K562 (cell line): ENCODE measurements around the gene CRAT. TPM values are rescaled to one million over a fixed set of nuclear protein-coding genes. Genes with fewer than 3 reads are reported as not detected.

Source experiments
- CBX8 ChIP-seq: fragments of 200-600 bp; sonication (generic); IDR thresholded peaks from 2 replicates; pipeline ENCODE4 v1.6.1; 2012; ENCODE audit warnings: borderline replicate concordance, mixed run types, low read depth, mild to moderate bottlenecking, moderate library complexity, mixed read lengths, low read length, control low read depth, inconsistent platforms; ENCODE audit not compliant: poor library complexity, severe bottlenecking; ENCODE audit errors: extremely low read depth
- FOXO4 ChIP-seq: fragments of 450-650 bp; formaldehyde crosslinking; IDR thresholded peaks from 2 replicates; pipeline ENCODE4 v1.4.0; 2020; ENCODE audit warnings: mild to moderate bottlenecking, moderate library complexity
- MLLT1 ChIP-seq, 2 experiments: fragments of 450-650 bp; IDR thresholded peaks; 2 replicates each; pipeline ENCODE4 v1.6.1; 2016
- NR4A1 ChIP-seq, 2 experiments: fragments of 250-450 bp in 1 of 2; fragments of 450-650 bp in 1 of 2; sonication (Bioruptor Pico) in 1 of 2; IDR thresholded peaks; 2 replicates each; pipeline versions ENCODE4 v1.4.0 to v1.6.1; 2016 to 2020; ENCODE audit warnings: mild to moderate bottlenecking in 2 of 2, missing compliant biosample characterization in 1 of 2, missing genetic modification characterization in 1 of 2, moderate library complexity in 1 of 2
- POLR2G ChIP-seq: fragments of 200-400 bp; formaldehyde crosslinking; IDR thresholded peaks from 2 replicates; pipeline ENCODE4 v1.6.1; 2017; ENCODE audit warnings: low read depth, mild to moderate bottlenecking, antibody characterized with exemption, low read length, moderate library complexity
- SAFB2 ChIP-seq: fragments of 200-400 bp; formaldehyde crosslinking; IDR thresholded peaks from 2 replicates; pipeline ENCODE4 v1.6.1; 2018; ENCODE audit warnings: borderline replicate concordance, low read length, low read depth, moderate library complexity; ENCODE audit not compliant: severe bottlenecking
- SMAD2 ChIP-seq: fragments of 150-350 bp; IDR thresholded peaks from 2 replicates; pipeline ENCODE4 v1.6.1; 2014; ENCODE audit warnings: low read depth, mild to moderate bottlenecking, low read length
- SREBF1 ChIP-seq: fragments of 150-350 bp; IDR thresholded peaks from 2 replicates; pipeline ENCODE4 v1.6.1; 2014; ENCODE audit warnings: antibody characterized with exemption, low read depth, low read length, borderline replicate concordance
- TBL1XR1 ChIP-seq, 2 experiments: IDR thresholded peaks; 2 replicates each; pipeline ENCODE4 v1.6.1; 2012; ENCODE audit warnings: improper control_type of control experiment in 2 of 2, low read length in 2 of 2, mild to moderate bottlenecking in 1 of 2
- ZNF561 ChIP-seq: fragments of 450-650 bp; formaldehyde crosslinking; conservative IDR thresholded peaks from 2 replicates; pipeline ENCODE4 v1.4.0; 2020; ENCODE audit warnings: mild to moderate bottlenecking, moderate library complexity
- ZNF644 ChIP-seq: fragments of 200-800 bp; sonication (Bioruptor generic); IDR thresholded peaks from 2 replicates; pipeline ENCODE4 v1.6.1; 2016; ENCODE audit warnings: low read depth, missing genetic modification characterization, missing compliant biosample characterization
- ZNF764 ChIP-seq: fragments of 250-450 bp; sonication (Bioruptor Pico); IDR thresholded peaks from 2 replicates; pipeline ENCODE4 v1.4.0; 2020; ENCODE audit warnings: low read depth, mild to moderate bottlenecking, moderate library complexity
- ZNF780A ChIP-seq: fragments of 250-450 bp; sonication (Bioruptor Pico); IDR thresholded peaks from 2 replicates; pipeline ENCODE4 v1.5.0; 2021; ENCODE audit warnings: mild to moderate bottlenecking
- polyA plus RNA-seq, 8 experiments: library from polyadenylated mRNA; depleted of rRNA in 4 of 8; stranded (reverse) in 5 of 8; unstranded in 3 of 8; fragments of >200 nt; fragmentation: Nextera tagmentation in 2 of 8; fragmentation: Illumina TruSeq in 1 of 8; extraction: Ambion mirVana in 2 of 8; extraction: Trizol in 1 of 8; gene quantifications; 2 replicates each; pipeline versions ENCODE4 v1.2.1 to v1.2.3, GENCODE V29; 2011 to 2014; ENCODE audit warnings: inconsistent platforms in 1 of 8, missing spikeins in 1 of 8
- total RNA-seq, 7 experiments: library from RNA; depleted of rRNA in 6 of 7; stranded (reverse); fragments of >200 nt in 6 of 7; fragmentation: Illumina TruSeq in 2 of 7; extraction: Trizol in 2 of 7; gene quantifications; 2 replicates each; pipeline versions ENCODE4 v1.2.1 to v1.2.3, GENCODE V29; 2011 to 2021; ENCODE audit warnings: low replicate concordance in 1 of 7
- TF ChIP-seq, protein P1 (sequence below): sonication (generic); formaldehyde crosslinking; IDR thresholded peaks from 2 replicates; pipeline ENCODE4 v1.8.1; 2022; ENCODE audit warnings: missing genetic modification reagents

Gene CRAT
- total and polyA plus RNA-seq, 9 of the 15 experiments (the other 6 are each of a cell fraction or from before 2014, with no cell fraction given) = 0.20 to 13.8 (median 5.4) TPM

GRCh38 chr9:129110740-129111527, at the start of gene CRAT, which contains the start of gene PTPA (continued):
- TF ChIP-seq ZNF780A (CRISPR knock-in tag) (no peak), MLLT1 (IDR thresholded peaks at IDR 0.05) (peak in 1 of 2 experiments; percentile 44; a peak in 1 of 4 replicates), CBX8 (no peak), ZNF644 (tag) (no peak), ZNF764 (CRISPR knock-in tag) (0 out of 2 replicates have a peak, but pooled peaks have one; percentile 38), FOXO4 (CRISPR knock-in tag) (0 out of 2 replicates have a peak, but pooled peaks have one; percentile 49), SREBF1 (no peak), NR4A1 (CRISPR knock-in tag; IDR thresholded peaks at IDR 0.05) (no peak), NR4A1 (tag; IDR thresholded peaks at IDR 0.05) (no peak; the same call in none of the 2 replicates), POLR2G (peak; percentile 89), SAFB2 (no peak), TBL1XR1 (IDR thresholded peaks at IDR 0.05; ENCODE audit: low read length in 2 of 2) (no peak), SMAD2 (no peak), ZNF561 (CRISPR knock-in tag) (no peak)
- TF ChIP-seq, protein P1, sequence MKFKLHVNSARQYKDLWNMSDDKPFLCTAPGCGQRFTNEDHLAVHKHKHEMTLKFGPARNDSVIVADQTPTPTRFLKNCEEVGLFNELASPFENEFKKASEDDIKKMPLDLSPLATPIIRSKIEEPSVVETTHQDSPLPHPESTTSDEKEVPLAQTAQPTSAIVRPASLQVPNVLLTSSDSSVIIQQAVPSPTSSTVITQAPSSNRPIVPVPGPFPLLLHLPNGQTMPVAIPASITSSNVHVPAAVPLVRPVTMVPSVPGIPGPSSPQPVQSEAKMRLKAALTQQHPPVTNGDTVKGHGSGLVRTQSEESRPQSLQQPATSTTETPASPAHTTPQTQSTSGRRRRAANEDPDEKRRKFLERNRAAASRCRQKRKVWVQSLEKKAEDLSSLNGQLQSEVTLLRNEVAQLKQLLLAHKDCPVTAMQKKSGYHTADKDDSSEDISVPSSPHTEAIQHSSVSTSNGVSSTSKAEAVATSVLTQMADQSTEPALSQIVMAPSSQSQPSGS = no peak
